GM12865 (cell line): ENCODE measurements around the gene FGGY.

Experiments
- DNase-seq: peaks from one replicate; pipeline ENCODE4 v3.0.0; 2010; ENCODE audit warnings: low read depth
- H3K4me3 ChIP-seq: 2 replicates; pipeline ENCODE4 v1.5.1; 2011; ENCODE audit warnings: mild to moderate bottlenecking, low read depth, low read length, control low read depth
- CTCF ChIP-seq: IDR thresholded peaks from 2 replicates; pipeline ENCODE4 v1.5.1; 2011; ENCODE audit warnings: low read length, control low read depth, low read depth, inconsistent platforms; ENCODE audit not compliant: insufficient read depth; ENCODE audit errors: missing control alignments

FGGY gene

GRCh38 chr1:59755069-59755685, 458.3 kb downstream of the FGGY start:
- DNase-seq, result no peak
- no peak overlapping the region for H3K4me3 ChIP-seq
- no peak for TF ChIP-seq CTCF

DNA sequence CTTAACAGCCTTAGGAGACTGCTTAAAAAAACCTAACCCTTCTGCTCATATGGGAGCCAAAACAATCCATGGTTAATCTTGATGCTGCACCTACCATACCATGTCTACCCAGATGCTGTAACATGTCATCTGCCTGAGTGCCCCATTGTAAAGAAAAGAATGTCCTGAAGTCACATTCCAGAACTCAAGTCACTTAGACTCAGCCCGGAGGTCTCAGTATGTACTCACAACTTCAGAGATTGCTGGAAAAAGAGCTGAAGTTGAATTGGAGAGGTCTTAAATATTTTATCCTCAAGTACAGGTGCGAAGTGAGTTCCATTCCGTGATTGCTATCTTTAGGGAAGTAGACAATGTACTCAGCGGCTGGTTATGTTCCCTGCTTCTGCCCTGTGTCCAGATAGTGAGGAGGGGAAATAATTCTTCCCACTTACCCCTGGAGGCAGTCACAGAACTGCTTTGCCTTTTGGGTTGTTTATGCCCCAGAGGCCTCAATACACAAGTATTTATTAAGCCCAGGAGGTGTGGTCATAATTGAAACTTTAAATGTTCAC, 460.4 kb downstream of the FGGY start:
- DNase-seq, result no peak
- H3K4me3 ChIP-seq, result no peak overlapping the region
- TF ChIP-seq CTCF, result no peak

DNA sequence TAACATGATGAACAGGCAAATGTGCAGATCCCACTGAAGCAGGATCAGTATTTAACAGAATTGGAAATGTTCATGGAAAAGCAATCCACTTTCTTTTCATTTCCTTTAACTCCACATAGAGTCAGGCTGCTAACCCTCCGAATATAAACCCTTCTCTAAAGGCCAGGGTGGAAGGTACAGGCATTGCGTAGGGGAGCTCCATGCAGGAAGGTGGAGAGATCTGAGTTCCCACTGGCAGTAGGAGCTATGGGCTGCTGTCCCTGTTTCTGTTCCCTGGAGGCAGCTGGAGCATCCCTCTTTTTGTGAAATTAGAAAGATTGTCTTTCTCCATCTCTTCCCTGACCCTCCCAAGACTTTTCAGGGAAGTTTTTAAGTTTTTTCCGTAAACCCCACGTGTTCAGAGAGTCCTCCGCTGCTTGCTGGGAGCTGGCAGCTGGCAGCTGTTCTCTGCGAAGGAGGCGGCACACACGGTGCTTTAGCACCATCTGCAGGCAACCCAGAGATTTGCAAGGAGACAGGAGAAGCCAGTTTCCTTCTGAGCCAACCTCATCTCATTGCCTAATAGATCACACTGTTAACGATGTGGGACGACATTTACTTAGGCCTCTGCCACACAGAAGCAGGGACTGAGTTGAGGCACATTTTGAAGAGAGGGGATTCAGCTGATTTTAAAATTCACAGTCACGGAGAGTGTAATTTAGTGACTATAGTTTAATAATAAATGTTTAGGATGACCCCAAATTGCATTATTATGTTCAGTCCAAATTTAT, 462.4 kb downstream of the FGGY start:
- no peak overlapping the region for H3K4me3 ChIP-seq
- TF ChIP-seq CTCF, result peak; percentile 92
- peak; percentile 83 for DNase-seq

GRCh38 chr1:59761443-59761842, 464.5 kb downstream of the FGGY start:
- no peak for TF ChIP-seq CTCF
- no peak for DNase-seq
- H3K4me3 ChIP-seq, result no peak overlapping the region

- no peak for TF ChIP-seq CTCF
Observed at GRCh38 chr1:59763418-59763817, 466.5 kb downstream of the FGGY start.

GRCh38 chr1:59765011-59765730, 468.3 kb downstream of the FGGY start:
- DNase-seq, result no peak
- no peak overlapping the region for H3K4me3 ChIP-seq
- TF ChIP-seq CTCF, result no peak

More at GRCh38 chr1:59763418-59763817, 466.5 kb downstream of the FGGY start:
- DNase-seq, result no peak
- no peak overlapping the region for H3K4me3 ChIP-seq
